ENCODE measurements around the gene ERGIC1.

- TF ChIP-seq, protein P1, sequence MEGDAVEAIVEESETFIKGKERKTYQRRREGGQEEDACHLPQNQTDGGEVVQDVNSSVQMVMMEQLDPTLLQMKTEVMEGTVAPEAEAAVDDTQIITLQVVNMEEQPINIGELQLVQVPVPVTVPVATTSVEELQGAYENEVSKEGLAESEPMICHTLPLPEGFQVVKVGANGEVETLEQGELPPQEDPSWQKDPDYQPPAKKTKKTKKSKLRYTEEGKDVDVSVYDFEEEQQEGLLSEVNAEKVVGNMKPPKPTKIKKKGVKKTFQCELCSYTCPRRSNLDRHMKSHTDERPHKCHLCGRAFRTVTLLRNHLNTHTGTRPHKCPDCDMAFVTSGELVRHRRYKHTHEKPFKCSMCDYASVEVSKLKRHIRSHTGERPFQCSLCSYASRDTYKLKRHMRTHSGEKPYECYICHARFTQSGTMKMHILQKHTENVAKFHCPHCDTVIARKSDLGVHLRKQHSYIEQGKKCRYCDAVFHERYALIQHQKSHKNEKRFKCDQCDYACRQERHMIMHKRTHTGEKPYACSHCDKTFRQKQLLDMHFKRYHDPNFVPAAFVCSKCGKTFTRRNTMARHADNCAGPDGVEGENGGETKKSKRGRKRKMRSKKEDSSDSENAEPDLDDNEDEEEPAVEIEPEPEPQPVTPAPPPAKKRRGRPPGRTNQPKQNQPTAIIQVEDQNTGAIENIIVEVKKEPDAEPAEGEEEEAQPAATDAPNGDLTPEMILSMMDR (IDR thresholded peaks at IDR 0.05), result no peak
- no peak for TF ChIP-seq POLR2A (IDR thresholded peaks at IDR 0.05)
Measured at GRCh38 chr5:172892713-172893112, 58.7 kb downstream of the ERGIC1 start.
